Liver (tissue), 9 donors: Measurements from ENCODE around the gene NYNRIN. TPM values are rescaled to one million over a fixed set of nuclear protein-coding genes. Genes with fewer than 3 reads are reported as not detected.

Experiments used
- DNase-seq: peaks from one replicate; pipeline ENCODE4 v3.0.0-alpha.2; 2017; ENCODE audit warnings: low spot score
- H3K27ac ChIP-seq, 2 donors: one replicate each; pipeline ENCODE4 v1.7.0; 2013; ENCODE audit warnings: inconsistent platforms in 2 of 2, low read length in 2 of 2, control low read depth in 1 of 2, low read depth in 1 of 2, mild to moderate bottlenecking in 1 of 2
- H3K27me3 ChIP-seq, 4 donors: one replicate each; pipeline versions ENCODE4 v1.6.1 to v1.7.0; 2013; ENCODE audit warnings: low read length in 3 of 4, inconsistent platforms in 1 of 4, mild to moderate bottlenecking in 1 of 4, moderate library complexity in 1 of 4; ENCODE audit not compliant: control insufficient read depth in 4 of 4, insufficient read depth in 4 of 4
- H3K36me3 ChIP-seq, 4 donors: one replicate each; pipeline versions ENCODE4 v1.6.1 to v1.7.0; 2013; ENCODE audit warnings: low read length in 3 of 4, mild to moderate bottlenecking in 3 of 4, low read depth in 1 of 4, moderate library complexity in 1 of 4; ENCODE audit not compliant: control insufficient read depth in 4 of 4, insufficient read depth in 3 of 4
- H3K4me1 ChIP-seq, 4 donors: one replicate each; pipeline versions ENCODE4 v1.6.1 to v1.7.0; 2013; ENCODE audit warnings: low read length in 3 of 4, mild to moderate bottlenecking in 3 of 4, moderate library complexity in 1 of 4; ENCODE audit not compliant: control insufficient read depth in 4 of 4, insufficient read depth in 4 of 4
- H3K4me3 ChIP-seq, 3 donors: one replicate each; pipeline versions ENCODE4 v1.6.1 to v1.7.0; 2013; ENCODE audit warnings: low read length in 3 of 3, control low read depth in 1 of 3, low read depth in 1 of 3, mild to moderate bottlenecking in 1 of 3
- H3K9ac ChIP-seq, 2 donors: one replicate each; pipeline ENCODE4 v1.7.0; 2013; ENCODE audit warnings: low read length in 2 of 2, mild to moderate bottlenecking in 2 of 2, moderate library complexity in 2 of 2, control low read depth in 1 of 2, low read depth in 1 of 2
- H3K9me3 ChIP-seq, 4 donors: one replicate each; pipeline versions ENCODE4 v1.6.1 to v1.7.0; 2013; ENCODE audit warnings: low read length in 3 of 4; ENCODE audit not compliant: control insufficient read depth in 4 of 4
- CTCF ChIP-seq: fragments of 150-350 bp; IDR thresholded peaks from 2 replicates; pipeline ENCODE4 v1.5.1; 2017; ENCODE audit warnings: improper control_type of control experiment, low read depth, low read length; ENCODE audit not compliant: missing input control
- EGR1 ChIP-seq, 2 donors: IDR thresholded peaks; 2 replicates each; pipeline ENCODE4 v1.6.1; 2016 to 2018; ENCODE audit warnings: antibody characterized with exemption in 2 of 2, low read depth in 2 of 2
- FOXA1 ChIP-seq: IDR thresholded peaks from 2 replicates; pipeline ENCODE4 v1.6.1; 2016; ENCODE audit warnings: antibody characterized with exemption
- GABPA ChIP-seq, 2 donors: IDR thresholded peaks in 1 of 2; conservative IDR thresholded peaks in 1 of 2; 2 replicates each; pipeline ENCODE4 v1.6.1; 2016; ENCODE audit warnings: antibody characterized with exemption in 2 of 2, mild to moderate bottlenecking in 1 of 2, moderate library complexity in 1 of 2
- HNF4A ChIP-seq, 2 donors: conservative IDR thresholded peaks; 2 replicates each; pipeline ENCODE4 v1.6.1; 2016; ENCODE audit warnings: antibody characterized with exemption in 2 of 2, mild to moderate bottlenecking in 2 of 2
- HNF4G ChIP-seq: IDR thresholded peaks from 2 replicates; pipeline ENCODE4 v1.6.1; 2016; ENCODE audit warnings: antibody characterized with exemption
- JUND ChIP-seq, 2 donors: IDR thresholded peaks; 2 replicates each; pipeline ENCODE4 v1.6.1; 2016; ENCODE audit warnings: antibody characterized with exemption in 2 of 2
- NR2F2 ChIP-seq: IDR thresholded peaks from 2 replicates; pipeline ENCODE4 v1.6.1; 2016; ENCODE audit warnings: antibody characterized with exemption
- RAD21 ChIP-seq, 2 donors: IDR thresholded peaks; 2 replicates each; pipeline ENCODE4 v1.6.1; 2016; ENCODE audit warnings: antibody characterized with exemption in 2 of 2, mild to moderate bottlenecking in 2 of 2
- TAF1 ChIP-seq: conservative IDR thresholded peaks from 2 replicates; pipeline ENCODE4 v1.6.1; 2016; ENCODE audit warnings: antibody characterized with exemption, mild to moderate bottlenecking
- YY1 ChIP-seq: IDR thresholded peaks from 2 replicates; pipeline ENCODE4 v1.6.1; 2016; ENCODE audit warnings: antibody characterized with exemption, mild to moderate bottlenecking
- WGBS: extraction: QIAGEN DNeasy Blood & Tissue Kit; methylation state at CpG from one replicate; pipeline ENCODE4 v1.1.7; 2013; 5-methylcytosine and 5-hydroxymethylcytosine counted together
- polyA plus RNA-seq, 2 donors: library from polyadenylated mRNA; stranded (reverse) in 1 of 2; unstranded in 1 of 2; fragments of 200-250 nt in 1 of 2; fragments of >200 nt in 1 of 2; fragmentation: Nextera tagmentation in 1 of 2; extraction: Ambion mirVana in 1 of 2; gene quantifications; one replicate each; pipeline versions ENCODE4 v1.2.1 to v1.2.3, GENCODE V29; 2013 to 2015
- total RNA-seq, 2 donors: library from RNA; depleted of rRNA; stranded (reverse); fragments of >200 nt; gene quantifications; one replicate each; pipeline ENCODE4 v1.2.3, GENCODE V29; 2014
- TF ChIP-seq, protein P1 (sequence below): IDR thresholded peaks from 2 replicates; pipeline ENCODE4 v1.6.1; 2016; ENCODE audit warnings: antibody characterized with exemption
- TF ChIP-seq, protein P2 (sequence below): IDR thresholded peaks from 2 replicates; pipeline ENCODE4 v1.6.1; 2016; ENCODE audit warnings: antibody characterized with exemption
- TF ChIP-seq, protein P3 (sequence below): IDR thresholded peaks from 2 replicates; pipeline ENCODE4 v1.6.1; 2016; ENCODE audit warnings: antibody characterized with exemption
- TF ChIP-seq, protein P4 (sequence below): IDR thresholded peaks from 2 replicates; pipeline ENCODE4 v1.6.1; 2016; ENCODE audit warnings: antibody characterized with exemption, mild to moderate bottlenecking
- donor health status: healthy.
- donor health status: healthy.
- donor health status: healthy.
- donor health status: healthy.
- donor health status: healthy.

The NYNRIN gene
- total and polyA plus RNA-seq, 4 donors: 0.89 to 11.0 (median 1.8) TPM

DNA sequence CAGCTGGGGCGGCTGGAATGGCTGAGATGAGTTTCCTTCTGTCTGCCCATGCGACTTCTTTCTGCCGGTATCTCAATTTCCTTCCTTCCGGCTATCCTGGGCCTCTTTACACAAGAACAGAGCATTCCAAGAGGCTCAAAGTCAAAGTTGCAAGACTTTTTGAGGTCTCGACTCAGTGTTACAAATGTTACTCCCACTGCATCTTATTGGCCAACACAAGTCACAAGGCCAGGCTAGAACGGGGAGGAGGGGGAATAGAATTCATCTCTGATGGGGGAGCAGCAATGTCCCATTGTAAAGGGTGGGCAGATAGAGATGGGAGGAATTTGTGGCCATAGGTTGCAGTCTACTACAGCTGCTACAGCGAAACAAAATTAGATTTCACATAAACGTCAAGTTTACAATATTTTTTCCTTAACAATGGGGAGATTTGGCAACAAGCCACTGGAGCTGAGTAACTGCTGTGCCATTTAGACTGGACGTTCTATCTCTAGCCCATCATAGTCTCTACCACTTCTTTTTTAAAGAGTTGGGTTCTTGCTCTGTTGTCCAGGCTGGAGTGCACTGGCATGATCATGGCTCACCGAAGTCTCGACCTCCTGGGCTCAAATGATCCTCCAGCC, 9.5 kb upstream of the NYNRIN start:
- TF ChIP-seq NR2F2: peak; percentile 54
- no peak for TF ChIP-seq CTCF
- Histone ChIP-seq H3K36me3 (no peaks in the 10 kb centered on the region), H3K9me3 (no peaks in the 10 kb centered on the region), H3K9ac (no peak overlapping the region), H3K4me3 (no peak overlapping the region), H3K4me1 (peaks cover 2 to 16% (median 10%) of the 10 kb centered on the region in 4 donors), H3K27ac (no peak overlapping the region), H3K27me3 (no peaks in the 10 kb centered on the region)
- 72% methylated on average over 11 of the region's 11 CpGs for WGBS
- no peak for DNase-seq

- no peaks in the 10 kb centered on the region for H3K9me3 ChIP-seq
- WGBS: 64% methylated on average over 6 of the region's 6 CpGs
- TF ChIP-seq, protein P1, sequence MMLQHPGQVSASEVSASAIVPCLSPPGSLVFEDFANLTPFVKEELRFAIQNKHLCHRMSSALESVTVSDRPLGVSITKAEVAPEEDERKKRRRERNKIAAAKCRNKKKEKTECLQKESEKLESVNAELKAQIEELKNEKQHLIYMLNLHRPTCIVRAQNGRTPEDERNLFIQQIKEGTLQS: no peak
- TF ChIP-seq HNF4G (no peak), NR2F2 (no peak), TAF1 (no peak), JUND (IDR thresholded peaks at IDR 0.05) (no peak), FOXA1 (no peak), EGR1 (IDR thresholded peaks at IDR 0.05; ENCODE audit: low read depth in 2 of 2) (no peak), GABPA (IDR thresholded peaks at IDR 0.05 in 1 of 2, conservative IDR thresholded peaks at IDR 0.05 in 1 of 2) (no peak), RAD21 (IDR thresholded peaks at IDR 0.05) (no peak), YY1 (no peak), HNF4A (conservative IDR thresholded peaks at IDR 0.05) (no peak)
- TF ChIP-seq, protein P2, sequence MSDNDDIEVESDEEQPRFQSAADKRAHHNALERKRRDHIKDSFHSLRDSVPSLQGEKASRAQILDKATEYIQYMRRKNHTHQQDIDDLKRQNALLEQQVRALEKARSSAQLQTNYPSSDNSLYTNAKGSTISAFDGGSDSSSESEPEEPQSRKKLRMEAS: no peak
- TF ChIP-seq, protein P3, sequence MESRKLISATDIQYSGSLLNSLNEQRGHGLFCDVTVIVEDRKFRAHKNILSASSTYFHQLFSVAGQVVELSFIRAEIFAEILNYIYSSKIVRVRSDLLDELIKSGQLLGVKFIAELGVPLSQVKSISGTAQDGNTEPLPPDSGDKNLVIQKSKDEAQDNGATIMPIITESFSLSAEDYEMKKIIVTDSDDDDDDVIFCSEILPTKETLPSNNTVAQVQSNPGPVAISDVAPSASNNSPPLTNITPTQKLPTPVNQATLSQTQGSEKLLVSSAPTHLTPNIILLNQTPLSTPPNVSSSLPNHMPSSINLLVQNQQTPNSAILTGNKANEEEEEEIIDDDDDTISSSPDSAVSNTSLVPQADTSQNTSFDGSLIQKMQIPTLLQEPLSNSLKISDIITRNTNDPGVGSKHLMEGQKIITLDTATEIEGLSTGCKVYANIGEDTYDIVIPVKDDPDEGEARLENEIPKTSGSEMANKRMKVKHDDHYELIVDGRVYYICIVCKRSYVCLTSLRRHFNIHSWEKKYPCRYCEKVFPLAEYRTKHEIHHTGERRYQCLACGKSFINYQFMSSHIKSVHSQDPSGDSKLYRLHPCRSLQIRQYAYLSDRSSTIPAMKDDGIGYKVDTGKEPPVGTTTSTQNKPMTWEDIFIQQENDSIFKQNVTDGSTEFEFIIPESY: no peak
- TF ChIP-seq, protein P4, sequence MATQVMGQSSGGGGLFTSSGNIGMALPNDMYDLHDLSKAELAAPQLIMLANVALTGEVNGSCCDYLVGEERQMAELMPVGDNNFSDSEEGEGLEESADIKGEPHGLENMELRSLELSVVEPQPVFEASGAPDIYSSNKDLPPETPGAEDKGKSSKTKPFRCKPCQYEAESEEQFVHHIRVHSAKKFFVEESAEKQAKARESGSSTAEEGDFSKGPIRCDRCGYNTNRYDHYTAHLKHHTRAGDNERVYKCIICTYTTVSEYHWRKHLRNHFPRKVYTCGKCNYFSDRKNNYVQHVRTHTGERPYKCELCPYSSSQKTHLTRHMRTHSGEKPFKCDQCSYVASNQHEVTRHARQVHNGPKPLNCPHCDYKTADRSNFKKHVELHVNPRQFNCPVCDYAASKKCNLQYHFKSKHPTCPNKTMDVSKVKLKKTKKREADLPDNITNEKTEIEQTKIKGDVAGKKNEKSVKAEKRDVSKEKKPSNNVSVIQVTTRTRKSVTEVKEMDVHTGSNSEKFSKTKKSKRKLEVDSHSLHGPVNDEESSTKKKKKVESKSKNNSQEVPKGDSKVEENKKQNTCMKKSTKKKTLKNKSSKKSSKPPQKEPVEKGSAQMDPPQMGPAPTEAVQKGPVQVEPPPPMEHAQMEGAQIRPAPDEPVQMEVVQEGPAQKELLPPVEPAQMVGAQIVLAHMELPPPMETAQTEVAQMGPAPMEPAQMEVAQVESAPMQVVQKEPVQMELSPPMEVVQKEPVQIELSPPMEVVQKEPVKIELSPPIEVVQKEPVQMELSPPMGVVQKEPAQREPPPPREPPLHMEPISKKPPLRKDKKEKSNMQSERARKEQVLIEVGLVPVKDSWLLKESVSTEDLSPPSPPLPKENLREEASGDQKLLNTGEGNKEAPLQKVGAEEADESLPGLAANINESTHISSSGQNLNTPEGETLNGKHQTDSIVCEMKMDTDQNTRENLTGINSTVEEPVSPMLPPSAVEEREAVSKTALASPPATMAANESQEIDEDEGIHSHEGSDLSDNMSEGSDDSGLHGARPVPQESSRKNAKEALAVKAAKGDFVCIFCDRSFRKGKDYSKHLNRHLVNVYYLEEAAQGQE: no peak
- no peak for DNase-seq
- no peak overlapping the region for H3K4me3 ChIP-seq
- no peak overlapping the region for H3K27ac ChIP-seq
- H3K9ac ChIP-seq: no peak overlapping the region
- no peaks in the 10 kb centered on the region for H3K27me3 ChIP-seq
- peaks cover 2 to 16% (median 10%) of the 10 kb centered on the region in 4 donors for H3K4me1 ChIP-seq
- no peaks in the 10 kb centered on the region for H3K36me3 ChIP-seq
These were observed 7.9 kb upstream of the NYNRIN start for GRCh38 chr14:24390701-24391468.
